PC-9 (cell line): ENCODE results near the gene EFNA2. TPM values are rescaled to one million over a fixed set of nuclear protein-coding genes. Genes with fewer than 3 reads are reported as not detected.
A peak's percentile ranks its signal among the peaks of the same experiment; 100 is the strongest.

Experiments used
- BruUV-seq: library from RNA; stranded (reverse); fragments of 400-500 nt; replicated peaks from 2 replicates; lab custom pipeline; 2021; lab: Mats Ljungman, UMichigan
- CTCF ChIA-PET: fragments of 300-600 bp; sonication (Branson Sonifier 250); formaldehyde crosslinking; loops from one replicate; lab custom pipeline; 2022; ENCODE audit warnings: antibody characterized with exemption; lab: Charles Lee
- POLR2A ChIA-PET: fragments of 300-600 bp; sonication (Branson Sonifier 250); formaldehyde crosslinking; loops from one replicate; lab custom pipeline; 2022; ENCODE audit warnings: antibody characterized with exemption; ENCODE audit not compliant: unreplicated experiment; lab: Charles Lee
- DNase-seq, 2 experiments: peaks; one replicate each; pipeline versions ENCODE4 v3.0.0 to v3.0.0-alpha.2; 2015 to 2022; ENCODE audit warnings: mixed read lengths in 1 of 2
- H2AFZ ChIP-seq: fragments of 200-600 bp; sonication (generic); 2 replicates; pipeline ENCODE4 v1.8.1; 2017; ENCODE audit warnings: antibody characterized with exemption
- H3F3A ChIP-seq: fragments of 200-600 bp; sonication (generic); 2 replicates; pipeline ENCODE4 v1.8.1; 2017; ENCODE audit warnings: antibody characterized with exemption, mild to moderate bottlenecking, low read depth; ENCODE audit not compliant: insufficient read depth
- H3K27ac ChIP-seq: fragments of 200-600 bp; sonication (generic); 2 replicates; pipeline ENCODE4 v1.6.1; 2016; ENCODE audit warnings: mixed run types
- H3K27me3 ChIP-seq: fragments of 200-600 bp; sonication (generic); 2 replicates; pipeline ENCODE4 v1.6.1; 2016; ENCODE audit warnings: low read depth, mixed run types; ENCODE audit not compliant: insufficient read depth
- H3K36me3 ChIP-seq: fragments of 200-600 bp; sonication (generic); 2 replicates; pipeline ENCODE4 v1.6.1; 2016; ENCODE audit warnings: low read depth, mixed run types
- H3K4me1 ChIP-seq: fragments of 200-600 bp; sonication (generic); replicated peaks from 2 replicates; pipeline ENCODE4 v1.6.1; 2016; ENCODE audit warnings: mixed run types; ENCODE audit not compliant: insufficient read depth
- H3K4me2 ChIP-seq: fragments of 200-600 bp; sonication (generic); 2 replicates; pipeline ENCODE4 v1.6.1; 2017; ENCODE audit warnings: mixed run types
- H3K4me3 ChIP-seq: fragments of 200-600 bp; sonication (generic); 2 replicates; pipeline ENCODE4 v1.6.1; 2016; ENCODE audit warnings: mixed run types
- H3K79me2 ChIP-seq: fragments of 200-600 bp; sonication (generic); 2 replicates; pipeline ENCODE4 v1.6.1; 2017; ENCODE audit warnings: low read depth, mixed run types
- H3K9me2 ChIP-seq: fragments of 200-600 bp; sonication (generic); 2 replicates; pipeline ENCODE4 v1.8.1; 2017; ENCODE audit warnings: mild to moderate bottlenecking; ENCODE audit not compliant: insufficient read depth
- H3K9me3 ChIP-seq: fragments of 200-600 bp; sonication (generic); 2 replicates; pipeline ENCODE4 v1.8.1; 2016; ENCODE audit warnings: low read depth; ENCODE audit not compliant: insufficient read depth
- H4K20me1 ChIP-seq: fragments of 200-600 bp; sonication (generic); 2 replicates; pipeline ENCODE4 v1.8.1; 2017; ENCODE audit not compliant: insufficient read depth
- EZH2 ChIP-seq: fragments of 200-600 bp; sonication (generic); IDR thresholded peaks from 2 replicates; pipeline ENCODE4 v1.8.0; 2017; ENCODE audit warnings: antibody characterized with exemption, low read depth
- intact Hi-C: fragments of 100-400 bp; cut with micrococcal nuclease; formaldehyde crosslinking; loops from one replicate; pipeline ENCODE4 v1.10.0; 2022; ENCODE audit not compliant: unreplicated experiment
- total RNA-seq: library from RNA; stranded (reverse); gene quantifications from 2 replicates; pipeline ENCODE4 v1.2.3, GENCODE V29; 2021
- TF ChIP-seq, protein P1 (sequence below): fragments of 200-600 bp; sonication (generic); conservative IDR thresholded peaks from 2 replicates; pipeline ENCODE4 v1.6.1; 2017; ENCODE audit warnings: mixed run types, antibody characterized with exemption, mild to moderate bottlenecking, moderate library complexity

Gene EFNA2
- total RNA-seq, 1 experiment from 2014 or later: not detected

- CTCF ChIA-PET: no interaction called here
- no peaks in the 10 kb centered on the region for H4K20me1 ChIP-seq
- peaks cover 9% of the 10 kb centered on the region for H3K4me1 ChIP-seq
- H3K27me3 ChIP-seq: peaks cover 7% of the 10 kb centered on the region
- intact Hi-C loops: no loop called here
- TF ChIP-seq EZH2: no peak
- TF ChIP-seq, protein P1, sequence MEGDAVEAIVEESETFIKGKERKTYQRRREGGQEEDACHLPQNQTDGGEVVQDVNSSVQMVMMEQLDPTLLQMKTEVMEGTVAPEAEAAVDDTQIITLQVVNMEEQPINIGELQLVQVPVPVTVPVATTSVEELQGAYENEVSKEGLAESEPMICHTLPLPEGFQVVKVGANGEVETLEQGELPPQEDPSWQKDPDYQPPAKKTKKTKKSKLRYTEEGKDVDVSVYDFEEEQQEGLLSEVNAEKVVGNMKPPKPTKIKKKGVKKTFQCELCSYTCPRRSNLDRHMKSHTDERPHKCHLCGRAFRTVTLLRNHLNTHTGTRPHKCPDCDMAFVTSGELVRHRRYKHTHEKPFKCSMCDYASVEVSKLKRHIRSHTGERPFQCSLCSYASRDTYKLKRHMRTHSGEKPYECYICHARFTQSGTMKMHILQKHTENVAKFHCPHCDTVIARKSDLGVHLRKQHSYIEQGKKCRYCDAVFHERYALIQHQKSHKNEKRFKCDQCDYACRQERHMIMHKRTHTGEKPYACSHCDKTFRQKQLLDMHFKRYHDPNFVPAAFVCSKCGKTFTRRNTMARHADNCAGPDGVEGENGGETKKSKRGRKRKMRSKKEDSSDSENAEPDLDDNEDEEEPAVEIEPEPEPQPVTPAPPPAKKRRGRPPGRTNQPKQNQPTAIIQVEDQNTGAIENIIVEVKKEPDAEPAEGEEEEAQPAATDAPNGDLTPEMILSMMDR: no peak
- H3K4me3 ChIP-seq: no peak overlapping the region
- H3K79me2 ChIP-seq: no peaks in the 10 kb centered on the region
- no peaks in the 10 kb centered on the region for H3K9me3 ChIP-seq
- H3K36me3 ChIP-seq: no peaks in the 10 kb centered on the region
- POLR2A ChIA-PET: no interaction called here
- H3K9me2 ChIP-seq: no peaks in the 10 kb centered on the region
- no TSS peak for BruUV-seq
- peak; percentile 51 to 61 for DNase-seq
- H3K27ac ChIP-seq: no peak overlapping the region
- H3F3A ChIP-seq: 0 out of 2 replicates have a peak, but pooled peaks cover 2% of the 10 kb centered on the region
- peak overlapping the region; percentile 51; the same call in 1 of the 2 replicates for H3K4me2 ChIP-seq
- no peak overlapping the region for H2AFZ ChIP-seq
Observed at GRCh38 chr19:1312767-1313694, 27.4 kb downstream of the EFNA2 start.

DNA sequence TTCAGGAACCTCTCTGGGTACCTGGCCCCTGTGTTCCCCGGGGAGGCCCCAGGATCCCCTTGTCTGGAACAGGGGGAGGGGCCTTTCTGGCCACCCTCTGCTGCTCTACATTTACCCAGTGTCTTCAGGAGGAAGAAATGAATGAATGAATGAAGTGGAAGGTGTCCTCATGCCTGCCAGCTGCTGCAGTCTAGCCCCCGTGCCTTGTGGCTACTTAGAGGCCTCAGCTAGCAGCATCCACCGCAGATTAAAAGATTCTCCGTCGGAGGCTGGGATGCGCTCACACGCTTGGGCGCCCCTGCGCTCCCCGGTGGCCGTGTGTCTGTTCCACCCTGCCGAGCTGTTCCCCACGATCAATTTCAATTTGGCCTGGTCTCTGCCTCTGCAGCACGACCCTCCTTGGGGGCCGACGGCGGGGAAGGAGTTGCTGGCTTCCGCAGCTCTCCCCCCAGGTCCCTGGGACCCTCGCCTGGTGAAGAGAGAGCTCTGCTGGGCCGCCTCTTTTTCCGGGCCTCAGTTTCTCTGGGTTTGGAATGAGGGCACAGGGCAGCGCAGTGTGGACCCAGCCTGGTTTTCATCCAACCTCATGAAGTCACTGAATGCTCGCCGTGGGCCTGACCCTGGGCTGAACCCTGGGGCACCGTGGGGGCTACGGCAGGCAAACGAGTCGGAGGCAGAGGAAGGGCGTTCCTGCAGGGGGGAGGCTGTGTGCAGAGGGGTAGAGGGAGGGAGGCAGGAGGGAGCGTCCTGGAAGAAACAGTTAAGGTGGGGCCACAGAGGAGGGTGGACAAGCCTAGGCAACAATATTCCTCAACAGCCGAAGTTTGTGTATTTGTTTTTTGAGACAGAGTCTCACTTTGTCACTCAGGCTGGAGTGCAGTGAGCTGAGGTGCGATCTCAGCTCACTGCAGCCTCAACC is 28.3 kb downstream of the EFNA2 start:
- H3K36me3 ChIP-seq: no peaks in the 10 kb centered on the region
- H3K4me3 ChIP-seq: no peak overlapping the region
- H4K20me1 ChIP-seq: no peaks in the 10 kb centered on the region
- TF ChIP-seq, protein P1: no peak
- no peak for TF ChIP-seq EZH2
- H3K79me2 ChIP-seq: no peaks in the 10 kb centered on the region
- no peak for DNase-seq
- no peaks in the 10 kb centered on the region for H3K9me3 ChIP-seq
- POLR2A ChIA-PET: no interaction called here
- no peak overlapping the region for H3K27ac ChIP-seq
- no TSS peak for BruUV-seq
- H2AFZ ChIP-seq: no peak overlapping the region
- intact Hi-C loops: no loop called here
- CTCF ChIA-PET: no interaction called here
- H3K4me2 ChIP-seq: peak overlapping the region; percentile 51; the same call in 1 of the 2 replicates
- H3K9me2 ChIP-seq: no peaks in the 10 kb centered on the region
- H3F3A ChIP-seq: 0 out of 2 replicates have a peak, but pooled peaks cover 2% of the 10 kb centered on the region
- peaks cover 9% of the 10 kb centered on the region for H3K4me1 ChIP-seq
- peaks cover 7% of the 10 kb centered on the region for H3K27me3 ChIP-seq
